ENCODE measurements around the gene LRG1. TPM values are rescaled to one million over a fixed set of nuclear protein-coding genes. Genes with fewer than 3 reads are reported as not detected.
"Not testable (repeated sequence)": the region's sequence is repeated elsewhere in the genome, so short reads cannot be mapped to it uniquely, and the experiment has no call there.

LRG1 gene
- total RNA-seq, 1 experiment from 2014 or later, result 19.1 TPM

- DNase-seq (ENCODE audit: low spot score), result peak; percentile 55
Observed at GRCh38 chr19:4576016-4576933, 36.4 kb upstream of the LRG1 start.

GRCh38 chr19:4575267-4576015 is 35.6 kb upstream of the LRG1 start:
- DNase-seq (ENCODE audit: low spot score), result peak; percentile 25

- DNase-seq (ENCODE audit: low spot score), result no peak
Observed at GRCh38 chr19:4573682-4574081, 33.8 kb upstream of the LRG1 start.

GRCh38 chr19:4571305-4571917 is 31.6 kb upstream of the LRG1 start:
- no peak for DNase-seq (ENCODE audit: low spot score)

GRCh38 chr19:4570916-4571304 is 31.1 kb upstream of the LRG1 start:
- DNase-seq (ENCODE audit: low spot score), result no peak

- DNase-seq (ENCODE audit: low spot score), result no peak
Observed at GRCh38 chr19:4570402-4570801, 30.6 kb upstream of the LRG1 start.

- no peak for DNase-seq (ENCODE audit: low spot score)
Observed at GRCh38 chr19:4568886-4569285, 29.1 kb upstream of the LRG1 start.

- DNase-seq (ENCODE audit: low spot score), result peak; percentile 66
Observed at GRCh38 chr19:4567584-4568071, 27.8 kb upstream of the LRG1 start.

- DNase-seq (ENCODE audit: low spot score), result no peak
Observed at GRCh38 chr19:4566402-4567051, 26.7 kb upstream of the LRG1 start.

- not testable (repeated sequence) for DNase-seq (ENCODE audit: low spot score)
Observed at GRCh38 chr19:4563562-4563961, 23.7 kb upstream of the LRG1 start.

- DNase-seq (ENCODE audit: low spot score), result not testable (repeated sequence)
Observed at GRCh38 chr19:4562085-4562484, 22.2 kb upstream of the LRG1 start.

GRCh38 chr19:4559569-4559968 is 19.7 kb upstream of the LRG1 start, which contains the start of gene SEMA6B:
SEMA6B (minus strand) TSS chr19:4559684; CDS start chr19:4558457, 1,227 bp downstream.
- no peak for DNase-seq (ENCODE audit: low spot score)

GRCh38 chr19:4557971-4558941 is 18.4 kb upstream of the LRG1 start:
- peak; percentile 46 for DNase-seq (ENCODE audit: low spot score)

GRCh38 chr19:4557144-4557970 is 17.5 kb upstream of the LRG1 start:
- DNase-seq (ENCODE audit: low spot score), result peak; percentile 31

- peak; percentile 59 for DNase-seq (ENCODE audit: low spot score)
Observed at GRCh38 chr19:4556597-4557127, 16.8 kb upstream of the LRG1 start.

- DNase-seq (ENCODE audit: low spot score), result peak; percentile 74
Observed at GRCh38 chr19:4555657-4556561, 16.1 kb upstream of the LRG1 start.

GRCh38 chr19:4554717-4555116 is 14.9 kb upstream of the LRG1 start:
- no peak for DNase-seq (ENCODE audit: low spot score)

GRCh38 chr19:4553775-4554174 is 13.9 kb upstream of the LRG1 start:
- no peak for DNase-seq (ENCODE audit: low spot score)

All from HT-29 (cell line).